HS-5 (cell line): ENCODE data around the gene ARHGAP26.

Source experiments
- DNase-seq: peaks from one replicate; pipeline ENCODE4 v3.0.0-alpha.2; 2012; ENCODE audit warnings: low read depth

Gene ARHGAP26

DNA sequence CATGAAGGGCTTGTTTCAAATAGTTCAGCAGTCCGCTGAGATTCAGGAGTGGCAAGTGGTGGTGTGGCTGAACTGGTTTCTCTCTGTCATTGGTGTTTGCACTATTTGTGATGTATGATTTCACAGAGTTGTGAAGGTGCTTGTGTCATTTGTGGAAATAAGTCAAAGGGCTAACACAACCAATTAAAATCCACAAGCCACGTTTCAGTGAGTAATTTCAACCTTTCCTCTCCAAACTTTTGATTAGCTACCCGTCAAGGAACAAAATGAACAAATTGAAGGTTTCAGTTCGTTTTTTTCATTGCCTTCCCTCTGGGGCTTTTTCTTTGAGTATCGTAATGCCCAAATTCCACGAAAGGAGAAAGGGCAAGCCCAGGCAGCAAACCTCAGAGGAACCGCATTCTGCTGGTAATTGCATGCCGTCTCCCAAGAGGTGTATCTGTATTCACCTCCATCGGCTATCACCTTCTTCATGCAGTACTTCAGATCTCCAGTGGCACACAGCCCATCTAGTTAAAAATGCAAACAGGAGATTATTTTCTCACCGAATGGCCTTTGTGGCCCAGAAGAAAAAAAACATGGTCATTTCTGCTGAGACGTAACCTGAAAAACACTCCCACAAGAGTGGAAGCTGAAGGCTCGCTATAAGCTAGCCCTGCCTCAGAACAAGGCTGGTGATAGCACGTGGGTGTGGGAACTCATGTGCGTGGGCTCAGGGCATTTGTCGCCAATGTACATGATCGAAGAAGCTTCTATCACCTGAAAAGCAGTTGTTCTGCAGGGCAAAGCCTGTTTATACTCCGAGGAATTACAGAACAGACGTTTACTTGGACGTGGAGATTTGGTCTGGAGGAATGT lies 436.2 kb downstream of the ARHGAP26 start:
- DNase-seq: no peak

DNA sequence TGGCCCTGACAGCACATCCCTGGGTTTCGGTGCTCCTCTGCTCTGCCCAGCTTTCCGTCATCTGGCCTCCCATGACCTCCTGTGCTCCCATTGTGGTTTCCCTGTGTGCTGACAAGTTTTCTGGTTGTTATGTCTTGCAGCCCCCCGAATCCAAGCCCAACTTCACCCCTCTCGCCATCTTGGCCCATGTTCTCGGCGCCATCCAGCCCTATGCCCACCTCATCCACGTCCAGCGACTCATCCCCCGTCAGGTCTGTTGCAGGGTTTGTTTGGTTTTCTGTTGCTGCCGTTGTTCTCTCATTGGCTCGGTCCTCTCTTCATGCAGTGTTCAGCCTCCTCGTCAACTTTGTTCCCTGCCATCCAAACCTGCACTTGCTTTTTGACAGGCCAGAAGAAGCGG lies 436.9 kb downstream of the ARHGAP26 start:
- DNase-seq: no peak

DNA sequence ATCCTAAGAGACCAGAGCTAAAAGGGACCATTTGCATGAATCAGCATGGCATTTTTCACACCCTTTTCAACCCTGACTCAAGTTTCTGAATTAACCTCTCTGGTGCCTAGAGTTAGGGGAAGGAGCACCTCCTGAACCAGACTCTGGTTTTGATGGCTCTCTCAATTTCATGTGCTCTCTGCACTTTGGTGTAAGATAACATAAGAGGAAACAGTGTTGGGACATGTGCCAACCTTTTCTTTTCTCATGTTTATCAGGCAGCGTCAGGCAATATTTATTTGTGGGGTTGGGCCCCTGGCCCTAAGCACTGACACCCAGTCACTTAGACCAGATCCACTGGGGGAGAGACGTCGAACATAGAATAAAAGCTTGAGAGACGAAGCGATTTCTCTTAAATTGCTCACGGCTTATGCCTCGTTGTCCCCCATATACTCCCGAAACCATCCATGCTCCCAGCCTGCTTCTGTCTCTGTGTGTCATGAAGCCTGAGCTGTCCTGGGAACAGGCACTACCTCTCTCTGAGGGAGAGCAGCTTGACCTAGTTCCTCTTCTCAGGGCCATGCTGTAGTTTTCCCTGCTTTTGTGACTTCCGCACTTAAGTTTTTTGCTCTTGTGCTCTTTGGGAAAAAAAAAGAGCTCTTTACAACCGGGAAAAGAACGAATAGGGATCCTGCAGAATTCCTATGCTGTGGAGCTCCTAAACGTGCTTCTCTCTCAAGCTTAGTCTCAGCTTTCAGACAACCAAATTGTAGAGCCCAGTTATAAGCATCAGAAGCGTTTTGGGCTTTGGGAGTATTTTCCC lies 437.6 kb downstream of the ARHGAP26 start:
- no peak for DNase-seq

DNA sequence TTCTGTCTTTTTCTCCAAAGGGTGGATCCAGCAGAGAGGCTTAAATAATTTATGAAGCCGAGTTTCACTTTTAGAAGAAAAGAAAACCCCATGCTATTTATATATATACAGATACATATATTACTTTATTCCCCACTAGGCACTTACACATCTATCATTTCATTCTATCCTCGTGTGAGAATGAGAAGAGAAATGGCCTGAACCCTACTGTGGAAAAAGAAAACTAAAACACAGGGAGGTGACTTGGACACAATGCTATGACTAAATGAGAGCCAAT lies 438.1 kb downstream of the ARHGAP26 start:
- DNase-seq: no peak

DNA sequence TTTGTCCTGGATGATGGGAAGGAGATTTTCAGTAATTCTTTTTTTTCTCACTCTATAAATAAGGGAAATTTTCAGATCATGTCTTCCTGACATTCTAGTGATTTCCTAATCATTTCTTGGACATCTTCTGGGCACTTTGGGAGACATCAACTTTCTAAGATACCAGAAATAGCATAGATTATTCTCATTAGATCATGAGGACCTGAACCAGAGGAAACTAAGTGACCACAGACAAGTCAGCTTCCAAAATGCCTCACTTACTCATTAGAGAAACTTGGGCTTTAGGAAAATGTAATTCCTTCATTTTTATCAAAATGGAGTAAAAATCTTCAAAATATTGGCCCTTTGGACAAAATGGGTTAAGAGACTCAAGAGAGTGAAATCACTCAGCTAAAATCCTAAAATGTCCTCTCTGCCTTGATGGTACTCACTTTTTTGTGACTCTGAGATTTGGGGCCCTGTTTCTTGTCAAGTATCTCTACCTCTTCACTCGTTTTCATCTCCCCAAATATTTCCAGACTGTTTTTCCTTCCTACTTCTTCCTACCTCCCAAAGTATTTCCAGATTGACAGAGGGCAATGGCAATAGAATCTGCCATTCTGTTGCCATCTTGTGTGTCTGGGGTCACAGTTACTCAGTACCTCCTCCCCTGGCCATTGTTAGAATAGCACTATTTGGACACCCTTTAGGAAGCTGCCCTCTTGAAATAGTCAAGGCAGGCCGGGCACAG lies 438.8 kb downstream of the ARHGAP26 start:
- no peak for DNase-seq

DNA sequence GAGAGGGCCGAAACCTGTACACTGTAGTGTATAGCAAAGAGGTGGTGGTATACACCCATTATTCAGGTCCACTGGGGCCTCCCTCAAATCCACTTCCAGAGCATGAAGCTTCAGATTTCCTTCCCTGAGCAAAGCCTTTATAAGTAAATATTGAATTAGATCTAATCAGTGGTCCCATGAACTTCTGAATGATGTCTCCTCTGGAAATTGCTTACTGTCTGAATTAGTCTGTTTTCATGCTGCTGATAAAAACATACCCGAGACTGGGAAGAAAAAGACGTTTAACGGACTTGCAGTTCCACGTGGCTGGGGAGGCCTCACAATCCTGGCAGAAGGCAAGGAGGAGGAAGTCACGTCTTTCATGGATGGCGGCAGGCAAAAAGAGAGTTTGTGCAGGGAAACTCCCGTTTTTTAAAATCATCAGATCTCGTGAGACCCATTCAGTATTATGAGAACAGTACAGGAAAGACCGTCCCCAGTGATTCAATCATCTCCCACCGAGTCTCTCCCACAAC lies 439.8 kb downstream of the ARHGAP26 start:
- DNase-seq: no peak

DNA sequence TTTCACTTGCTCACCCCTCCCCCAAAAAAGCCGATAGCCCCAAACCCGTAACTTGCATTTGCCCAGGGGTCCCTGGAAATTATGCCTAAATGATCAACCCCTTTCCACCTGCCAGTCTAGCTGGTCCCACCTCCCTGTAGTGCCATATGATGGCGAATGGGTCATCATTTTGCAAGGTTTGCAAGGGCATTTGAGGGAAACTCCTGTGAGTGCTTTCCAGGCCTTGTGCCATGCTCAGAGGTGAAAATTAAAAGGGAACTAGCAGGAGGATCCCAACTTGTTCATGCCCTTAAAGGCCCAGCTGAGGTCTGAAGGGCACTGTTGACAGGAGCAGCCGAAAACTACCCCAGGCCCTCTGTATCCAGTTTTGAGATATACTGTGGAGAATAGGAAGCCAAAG lies 440.4 kb downstream of the ARHGAP26 start:
- DNase-seq: no peak

DNA sequence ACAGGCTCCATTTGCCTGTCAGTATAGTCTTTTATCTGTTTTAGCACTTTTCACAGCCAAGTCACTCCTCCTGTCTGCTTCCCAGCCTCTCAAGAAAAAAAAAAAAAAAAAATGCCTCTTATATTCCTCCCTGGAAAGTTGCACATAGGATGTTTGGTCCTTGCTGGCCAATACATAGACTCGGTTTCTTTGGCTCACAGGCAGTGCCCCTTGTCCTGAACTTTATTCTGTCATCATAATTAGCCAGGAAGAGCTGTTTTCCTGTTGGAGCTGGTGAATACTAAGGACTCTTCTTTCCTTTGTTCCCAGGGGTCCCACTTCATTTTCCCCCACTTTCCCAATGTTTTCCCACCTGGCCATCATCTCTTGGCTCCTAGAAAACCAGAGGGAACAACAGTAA lies 442.1 kb downstream of the ARHGAP26 start:
- DNase-seq: no peak

DNA sequence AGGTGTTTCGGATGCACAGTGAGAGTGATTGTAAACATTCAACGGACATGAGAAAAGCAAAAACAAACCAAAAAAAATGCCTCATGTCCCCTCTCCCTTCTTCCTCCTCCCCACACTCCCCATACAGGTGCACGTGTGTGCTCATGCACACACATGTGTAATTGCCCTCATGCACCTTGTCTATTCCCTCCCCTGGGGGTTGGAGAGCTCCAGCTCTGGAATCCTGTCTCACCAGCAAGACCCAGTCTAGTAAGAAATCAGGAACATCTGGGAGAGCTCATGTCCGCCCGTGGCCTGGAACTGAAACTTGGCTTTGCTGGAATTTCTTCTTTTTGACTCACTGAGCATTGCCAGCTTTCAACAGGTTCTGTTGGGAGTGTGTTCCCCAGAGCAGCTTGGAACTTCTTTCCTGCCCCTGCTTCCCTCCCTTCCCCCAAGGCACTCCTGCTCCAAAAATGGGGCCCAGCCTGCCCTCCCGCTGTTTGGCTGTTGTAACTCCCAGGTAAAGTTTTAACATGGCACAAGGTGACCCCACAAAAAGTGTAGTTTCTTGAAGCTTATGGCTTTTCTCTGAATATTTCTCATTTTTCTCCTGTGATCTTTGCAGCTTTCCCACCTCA lies 443.2 kb downstream of the ARHGAP26 start:
- no peak for DNase-seq

DNA sequence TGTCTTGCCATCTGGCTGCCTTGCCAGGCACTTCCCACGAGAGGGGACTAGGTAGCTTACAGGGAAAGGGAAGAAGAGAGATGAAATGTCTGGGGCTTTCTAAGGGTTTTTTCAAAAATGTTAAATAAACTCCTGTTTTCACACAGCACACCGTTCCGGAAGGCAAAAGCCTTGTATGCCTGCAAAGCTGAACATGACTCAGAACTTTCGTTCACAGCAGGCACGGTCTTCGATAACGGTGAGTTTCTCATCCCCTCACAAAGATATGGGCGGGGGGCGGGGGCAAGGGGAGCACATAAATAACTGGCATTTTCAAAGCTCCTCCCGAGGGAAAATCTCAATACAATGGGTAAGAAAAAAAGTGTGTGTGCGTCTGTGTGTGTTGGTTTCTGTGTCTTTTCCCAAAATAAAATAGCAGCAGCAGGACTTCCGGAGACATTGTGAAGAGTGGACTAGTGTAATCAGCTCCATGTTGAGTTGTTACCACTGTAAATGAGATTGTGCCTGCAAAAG lies 443.7 kb downstream of the ARHGAP26 start:
- DNase-seq: no peak

DNA sequence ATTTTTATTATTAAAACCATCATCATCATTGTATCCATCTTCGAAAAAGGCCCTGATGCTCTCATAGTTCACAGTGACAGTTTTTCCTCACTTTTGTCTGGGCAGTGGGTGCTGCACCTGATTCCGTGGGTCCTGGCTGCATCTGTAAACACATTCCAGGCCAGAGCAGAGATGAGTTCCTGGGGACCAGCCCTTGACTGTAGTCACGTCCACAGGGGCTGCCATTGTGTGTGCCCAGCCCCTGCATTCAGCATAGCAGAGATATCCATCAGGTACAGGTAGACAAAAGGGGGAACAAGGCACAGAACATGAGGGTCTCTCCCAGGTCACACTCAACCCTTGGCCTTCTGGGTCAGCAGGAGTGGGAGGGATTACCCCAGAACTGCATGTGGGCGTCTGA lies 444.3 kb downstream of the ARHGAP26 start:
- no peak for DNase-seq

DNA sequence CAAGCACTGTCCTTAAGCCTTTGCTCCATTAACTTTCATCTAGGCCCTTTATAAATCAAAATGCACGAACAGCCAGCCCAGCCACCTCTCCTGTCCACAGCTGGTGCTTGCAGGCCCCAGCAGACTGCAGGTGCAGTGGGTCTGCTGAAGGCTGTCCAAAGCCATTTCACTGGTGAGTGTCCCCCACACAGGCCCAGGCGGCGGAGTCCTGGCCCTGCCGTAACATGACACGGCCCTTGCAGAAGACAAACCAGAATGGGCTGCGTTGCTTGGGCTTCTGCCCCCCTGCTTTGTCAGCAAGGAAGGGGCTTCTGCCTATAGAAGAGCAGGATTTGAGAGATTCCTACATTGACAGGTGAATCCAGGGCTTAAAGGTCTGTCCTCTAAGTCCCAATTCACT lies 444.7 kb downstream of the ARHGAP26 start:
- no peak for DNase-seq

DNA sequence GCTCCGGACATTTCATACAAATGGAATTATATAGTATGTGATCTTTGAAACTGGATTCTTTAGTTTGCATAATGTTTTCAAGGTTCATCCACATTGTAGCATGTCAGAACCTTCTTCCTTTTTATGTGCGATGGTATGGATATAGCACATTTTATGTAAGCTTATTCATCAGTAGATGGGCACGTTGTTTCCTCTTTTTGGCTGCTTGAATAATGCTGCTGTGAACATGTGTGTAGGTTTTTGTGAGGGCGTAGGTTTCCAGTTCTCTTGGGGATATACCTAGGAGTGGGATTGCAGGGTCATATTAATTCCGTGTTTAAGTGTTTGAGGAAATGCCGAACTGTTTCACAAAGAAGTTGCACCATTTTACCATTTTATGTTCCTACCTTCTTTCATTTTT lies 445.5 kb downstream of the ARHGAP26 start:
- DNase-seq: no peak

DNA sequence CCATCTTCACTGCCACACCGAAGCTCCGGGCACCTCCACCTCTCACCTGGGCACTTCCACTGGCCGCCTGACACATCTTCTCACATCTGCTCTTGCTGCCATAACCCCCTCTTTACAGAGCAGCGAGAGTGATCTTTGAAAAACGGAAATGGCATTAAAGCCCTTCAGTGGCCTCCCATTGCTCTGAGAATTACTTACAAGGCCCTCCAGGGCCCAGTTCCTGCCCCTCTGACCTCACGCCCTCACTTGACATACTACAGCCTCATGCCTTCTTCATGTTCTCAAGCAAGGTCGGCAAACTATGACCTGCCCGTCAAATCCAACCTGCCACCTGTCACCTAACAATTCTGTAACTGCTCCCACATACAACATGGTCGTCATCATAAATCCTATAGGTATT lies 446.0 kb downstream of the ARHGAP26 start:
- DNase-seq: no peak

DNA sequence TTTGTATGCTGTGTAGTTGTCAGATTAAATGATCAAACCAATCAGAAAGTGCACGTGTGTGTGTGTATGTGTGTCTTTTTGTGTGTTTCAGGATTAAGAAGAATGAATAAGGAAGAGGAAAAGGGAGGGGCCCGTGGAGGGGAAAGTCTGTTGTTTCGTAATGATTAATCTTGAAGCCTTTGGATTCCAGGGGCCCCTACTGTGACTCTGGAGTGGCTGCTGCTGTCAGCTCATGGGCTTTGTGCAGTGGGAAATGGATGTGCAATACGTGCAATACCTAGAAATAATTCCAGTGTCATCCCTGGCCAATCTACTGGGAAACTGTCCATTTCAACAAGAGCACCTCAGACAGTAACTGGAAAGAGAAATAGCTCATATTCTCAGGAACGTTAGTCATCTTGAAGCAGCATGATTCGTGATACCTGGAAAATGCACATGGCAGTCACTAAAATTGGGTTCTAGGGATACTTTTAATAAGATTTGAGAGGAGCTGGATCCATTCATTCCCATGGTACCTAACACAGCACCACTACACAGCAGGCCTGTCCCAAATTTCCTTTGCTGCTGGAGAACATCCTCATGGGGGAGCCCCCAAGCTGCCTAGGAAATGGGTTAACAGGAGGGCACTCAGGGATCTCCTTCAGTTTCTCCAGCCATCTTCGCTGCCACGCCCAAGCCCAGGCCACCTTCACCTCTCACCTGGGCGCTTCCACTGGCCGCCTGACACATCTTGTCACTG lies 447.1 kb downstream of the ARHGAP26 start:
- no peak for DNase-seq

DNA sequence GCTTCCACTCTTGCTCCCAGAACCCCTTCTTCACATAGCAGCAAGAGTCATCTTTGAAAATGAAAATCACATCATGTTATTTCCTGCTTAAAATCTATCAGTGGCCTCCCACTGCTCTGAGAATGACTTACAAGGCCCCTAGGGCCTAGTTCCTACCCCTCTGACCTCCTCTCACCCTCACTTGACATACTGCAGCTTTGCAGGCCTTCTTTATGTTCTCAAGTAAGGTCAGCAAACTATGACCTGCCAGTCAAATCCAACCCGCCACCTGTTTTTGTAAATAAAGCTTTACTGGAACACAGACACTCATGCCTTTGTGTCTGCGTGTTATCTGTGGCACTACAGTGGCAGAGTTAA lies 447.6 kb downstream of the ARHGAP26 start:
- no peak for DNase-seq

DNA sequence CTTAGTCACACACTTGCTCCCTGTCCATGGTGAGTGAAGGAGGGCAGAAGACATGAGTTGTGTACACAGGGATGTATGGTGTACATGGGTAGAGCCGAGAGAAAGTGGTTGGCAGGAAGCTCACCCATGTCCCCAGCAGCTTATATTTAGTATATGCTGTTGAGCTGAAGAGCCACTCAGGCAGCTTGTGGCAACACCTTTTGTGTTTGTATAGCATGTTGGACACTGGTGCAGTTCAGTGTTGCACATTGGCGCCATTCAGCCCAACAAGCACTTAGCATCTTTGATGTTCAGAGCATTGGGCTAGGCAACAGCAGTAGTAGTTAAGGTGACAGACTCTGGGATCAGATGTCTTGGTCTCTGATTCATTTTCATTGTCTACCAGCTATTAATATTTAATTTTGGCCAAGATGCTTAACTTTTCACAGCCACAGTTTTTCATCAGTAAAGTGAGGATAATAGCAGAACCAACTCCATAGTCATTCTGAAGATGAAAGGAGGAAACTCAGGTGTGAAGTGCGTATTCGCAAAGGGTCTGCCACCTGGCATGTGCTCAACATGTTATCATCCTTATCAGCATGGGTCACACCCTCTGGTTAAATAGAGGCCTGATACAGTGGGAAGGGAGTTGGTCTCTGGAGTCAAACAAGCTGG lies 448.5 kb downstream of the ARHGAP26 start:
- DNase-seq: no peak

DNA sequence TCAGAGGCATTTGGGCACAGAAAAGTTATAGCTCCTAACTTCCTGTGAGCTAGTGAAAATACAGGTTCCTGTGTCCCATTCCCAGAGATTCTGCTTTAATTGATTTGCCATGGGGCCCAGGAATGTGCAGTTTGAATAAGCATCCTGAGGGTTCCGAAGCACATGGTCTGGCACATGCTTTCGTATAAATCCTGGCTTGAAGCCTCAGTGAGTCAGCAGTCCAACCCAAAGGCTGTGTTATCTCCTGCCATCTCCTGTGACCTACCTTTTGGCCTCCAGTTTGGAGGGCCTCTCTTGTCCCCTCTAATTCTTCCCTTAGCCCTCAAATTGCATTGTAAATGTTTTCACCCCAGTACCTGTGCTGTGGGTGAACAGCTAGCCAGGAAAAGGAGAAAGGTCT lies 449.5 kb downstream of the ARHGAP26 start:
- DNase-seq: no peak

DNA sequence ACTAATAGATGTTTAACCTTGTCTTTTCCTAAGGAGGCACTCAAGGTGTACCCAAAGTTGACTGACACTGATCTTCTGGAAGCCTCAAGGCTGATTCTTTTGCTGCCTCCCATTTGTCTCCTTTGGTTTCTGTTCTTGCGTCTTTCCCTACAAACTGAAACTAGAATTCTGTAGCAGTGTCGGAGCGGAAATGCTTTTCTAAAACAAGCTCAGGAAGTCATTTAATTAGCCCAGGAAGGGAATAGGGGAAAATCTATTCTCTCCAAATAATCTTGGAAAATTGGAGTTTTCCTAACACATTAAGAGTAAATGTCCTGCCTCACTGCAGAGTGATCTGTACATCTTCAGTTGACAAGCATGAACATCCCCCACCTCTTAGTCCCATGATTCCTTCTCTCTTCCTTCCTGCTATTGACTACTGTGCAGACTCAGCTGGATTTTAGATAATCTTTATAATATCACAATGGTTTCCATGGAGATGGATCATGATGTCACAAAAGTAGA lies 450.6 kb downstream of the ARHGAP26 start:
- DNase-seq: no peak
